Retinal pigment epithelial cell (primary cell): ENCODE data around the gene CHMP1A.

Experiments
- DNase-seq: peaks from one replicate; pipeline ENCODE4 v3.0.0-alpha.2; 2010; ENCODE audit warnings: low read depth
- H3K4me3 ChIP-seq: 2 replicates; pipeline ENCODE4 v1.5.1; 2011; ENCODE audit warnings: mild to moderate bottlenecking, low read length, control low read depth, moderate library complexity
- TF ChIP-seq, protein P1 (sequence below): conservative IDR thresholded peaks from 2 replicates; pipeline ENCODE4 v1.5.1; 2011; ENCODE audit warnings: low read depth, low read length, control low read depth, inconsistent platforms

The CHMP1A gene

GRCh38 chr16:89613231-89613953, 44.1 kb downstream of the CHMP1A start, which contains the start of gene DPEP1:
Gene DPEP1 (plus strand): TSS chr16:89613642. CDS start chr16:89630411, 16,769 bp downstream.
- no peak within 1 kb of the TSS for H3K4me3 ChIP-seq
- TF ChIP-seq, protein P1, sequence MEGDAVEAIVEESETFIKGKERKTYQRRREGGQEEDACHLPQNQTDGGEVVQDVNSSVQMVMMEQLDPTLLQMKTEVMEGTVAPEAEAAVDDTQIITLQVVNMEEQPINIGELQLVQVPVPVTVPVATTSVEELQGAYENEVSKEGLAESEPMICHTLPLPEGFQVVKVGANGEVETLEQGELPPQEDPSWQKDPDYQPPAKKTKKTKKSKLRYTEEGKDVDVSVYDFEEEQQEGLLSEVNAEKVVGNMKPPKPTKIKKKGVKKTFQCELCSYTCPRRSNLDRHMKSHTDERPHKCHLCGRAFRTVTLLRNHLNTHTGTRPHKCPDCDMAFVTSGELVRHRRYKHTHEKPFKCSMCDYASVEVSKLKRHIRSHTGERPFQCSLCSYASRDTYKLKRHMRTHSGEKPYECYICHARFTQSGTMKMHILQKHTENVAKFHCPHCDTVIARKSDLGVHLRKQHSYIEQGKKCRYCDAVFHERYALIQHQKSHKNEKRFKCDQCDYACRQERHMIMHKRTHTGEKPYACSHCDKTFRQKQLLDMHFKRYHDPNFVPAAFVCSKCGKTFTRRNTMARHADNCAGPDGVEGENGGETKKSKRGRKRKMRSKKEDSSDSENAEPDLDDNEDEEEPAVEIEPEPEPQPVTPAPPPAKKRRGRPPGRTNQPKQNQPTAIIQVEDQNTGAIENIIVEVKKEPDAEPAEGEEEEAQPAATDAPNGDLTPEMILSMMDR = no peak
- no peak for DNase-seq

GRCh38 chr16:89612415-89613166, 44.9 kb downstream of the CHMP1A start:
- TF ChIP-seq, protein P1 = no peak
- DNase-seq = no peak
- no peak overlapping the region for H3K4me3 ChIP-seq

DNA sequence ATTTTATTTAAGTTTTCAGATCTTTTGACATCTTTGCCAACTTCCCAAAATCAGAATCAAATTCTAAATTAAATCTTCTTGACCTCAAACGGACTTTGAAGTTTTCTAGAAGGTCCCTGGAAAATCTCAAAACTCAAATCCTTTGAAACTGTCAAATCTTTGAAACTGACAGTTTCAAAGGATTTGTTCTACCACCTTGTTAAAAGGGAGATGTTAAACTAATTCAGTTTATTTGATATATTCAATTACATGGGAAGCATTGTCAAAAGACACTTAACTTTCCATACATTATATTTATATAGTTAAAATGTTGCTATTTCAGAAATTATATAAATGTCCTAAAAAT, 47.4 kb downstream of the CHMP1A start:
- DNase-seq = no peak
- TF ChIP-seq, protein P1 = no peak
- no peak overlapping the region for H3K4me3 ChIP-seq

- TF ChIP-seq, protein P1 = no peak
- no peak for DNase-seq
- H3K4me3 ChIP-seq = no peak overlapping the region
These were observed 49.4 kb downstream of the CHMP1A start for GRCh38 chr16:89607937-89608740.

DNA sequence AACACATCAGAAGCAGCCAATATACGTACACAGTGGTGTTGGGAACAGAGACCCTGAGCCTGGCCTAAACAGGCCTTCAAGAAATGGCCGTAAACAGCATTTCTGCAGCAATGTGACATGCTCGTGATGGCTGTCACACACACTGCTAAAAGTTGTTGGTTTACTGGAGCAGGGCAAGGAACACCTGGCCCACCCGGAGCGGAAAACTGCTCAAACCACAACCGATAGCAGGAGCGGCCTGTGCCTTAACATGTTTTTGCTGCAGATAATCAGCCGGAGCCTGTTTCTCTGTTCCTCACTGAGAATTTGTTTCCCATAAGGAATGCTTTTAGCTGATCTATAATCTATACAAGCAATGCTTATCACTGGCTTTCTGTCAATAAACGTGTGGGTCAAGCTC, 50.1 kb downstream of the CHMP1A start:
- H3K4me3 ChIP-seq = no peak overlapping the region
- DNase-seq = no peak
- TF ChIP-seq, protein P1 = no peak

GRCh38 chr16:89606006-89606405, 51.5 kb downstream of the CHMP1A start:
- no peak overlapping the region for H3K4me3 ChIP-seq
- no peak for DNase-seq
- TF ChIP-seq, protein P1 = no peak
